Erythroblast (primary cell): ENCODE data around the gene SUN2.

Experiments used
- DNase-seq, 2 experiments: peaks; one replicate each; lab custom pipeline; 2025; lab: John Stamatoyannopoulos, UW
- GATA1 ChIP-seq: IDR thresholded peaks from 2 replicates; pipeline ENCODE4 v1.6.1; 2011; ENCODE audit warnings: low read depth, mild to moderate bottlenecking, control low read depth, low read length, moderate library complexity
- POLR2A ChIP-seq: IDR thresholded peaks from 2 replicates; pipeline ENCODE4 v1.6.1; 2011; ENCODE audit warnings: mild to moderate bottlenecking, low read length

Gene SUN2

DNA sequence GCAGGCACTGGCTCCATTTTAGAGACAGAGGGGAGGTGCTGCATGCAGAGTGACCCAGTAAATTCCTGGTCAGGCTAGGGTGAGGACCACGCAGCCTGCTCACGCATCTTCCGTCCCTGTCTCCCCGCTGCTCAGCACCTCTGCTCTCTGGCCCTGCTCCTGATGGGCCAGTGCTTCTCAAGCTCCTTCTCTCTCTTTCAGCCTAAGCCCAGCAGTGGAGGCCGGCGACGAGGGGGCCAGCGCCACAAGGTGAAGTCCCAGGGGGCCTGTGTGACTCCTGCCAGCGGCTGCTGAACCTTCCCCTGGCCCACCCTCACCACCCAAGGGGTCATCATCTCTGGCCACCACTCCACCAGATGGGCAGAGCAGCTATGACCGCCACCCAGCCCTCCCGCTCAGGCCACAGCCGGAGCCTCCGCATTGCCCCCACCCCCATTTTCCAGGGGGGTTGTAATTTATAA, 25.4 kb downstream of the SUN2 start:
- TF ChIP-seq POLR2A (no peak), GATA1 (no peak)
- no peak for DNase-seq

- TF ChIP-seq POLR2A (no peak), GATA1 (no peak)
- DNase-seq, result no peak
These were observed 25.9 kb downstream of the SUN2 start for GRCh38 chr22:38729946-38730345.

- TF ChIP-seq GATA1, result no peak
- no peak for TF ChIP-seq POLR2A
- no peak for DNase-seq
These were observed 26.7 kb downstream of the SUN2 start for GRCh38 chr22:38728871-38729796.

- TF ChIP-seq POLR2A, result peak; percentile 12
- no peak for TF ChIP-seq GATA1
These were observed 28.0 kb downstream of the SUN2 start for GRCh38 chr22:38727530-38728451.

DNA sequence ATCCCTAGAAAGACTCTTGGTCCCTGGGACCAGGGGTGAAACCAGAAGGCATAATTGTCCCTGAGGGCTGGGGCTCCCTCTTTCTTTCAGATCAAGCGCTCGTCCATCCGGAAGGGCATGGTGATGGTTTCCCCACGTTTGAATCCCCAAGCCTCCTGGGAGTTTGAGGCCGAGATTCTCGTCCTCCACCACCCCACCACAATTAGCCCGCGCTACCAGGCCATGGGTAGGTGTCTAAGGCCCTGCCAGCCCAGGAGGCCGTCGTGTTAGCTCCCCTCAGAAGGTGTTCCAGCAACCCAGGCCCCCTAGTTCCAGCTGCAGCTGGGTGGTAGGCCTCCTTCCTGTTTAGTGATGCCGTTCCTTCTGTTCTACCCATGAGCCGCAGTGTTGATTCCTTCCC, 28.7 kb downstream of the SUN2 start:
- TF ChIP-seq GATA1, result no peak
- no peak for TF ChIP-seq POLR2A
- DNase-seq, result no peak

More at GRCh38 chr22:38727530-38728451, 28.0 kb downstream of the SUN2 start:
- no peak for DNase-seq

DNA sequence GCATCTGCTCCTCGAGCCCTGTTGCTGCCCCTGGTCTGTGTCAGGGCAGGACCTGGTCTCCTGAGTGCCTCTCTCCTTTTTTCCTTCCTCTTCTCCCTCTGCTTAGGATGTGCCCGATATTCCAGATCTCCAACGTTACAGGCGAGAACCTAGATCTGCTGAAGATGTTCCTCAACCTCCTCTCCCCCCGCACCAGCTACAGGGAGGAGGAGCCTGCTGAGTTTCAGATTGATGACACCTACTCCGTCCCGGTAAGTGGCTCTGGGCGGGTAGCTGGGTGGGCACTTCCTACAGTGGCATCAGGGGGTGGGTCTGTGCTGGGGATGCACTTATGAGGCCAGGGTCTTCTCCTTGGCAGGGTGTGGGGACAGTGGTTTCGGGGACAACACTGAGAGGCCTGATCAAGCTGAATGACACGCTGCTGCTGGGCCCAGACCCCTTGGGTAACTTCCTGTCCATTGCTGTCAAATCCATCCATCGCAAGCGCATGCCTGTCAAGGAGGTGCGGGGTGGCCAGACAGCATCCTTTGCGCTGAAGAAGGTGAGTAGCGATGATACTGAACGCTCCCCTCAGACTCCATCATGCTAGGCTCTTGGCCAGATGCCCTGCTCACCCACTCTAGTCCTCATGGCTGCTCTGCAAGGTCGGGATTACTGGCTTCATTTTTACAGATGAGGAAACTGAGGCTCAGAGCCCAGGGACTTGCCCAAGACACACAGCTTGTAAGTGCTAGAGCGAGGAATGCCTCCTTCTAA, 29.7 kb downstream of the SUN2 start:
- DNase-seq, result no peak
- no peak for TF ChIP-seq GATA1
- TF ChIP-seq POLR2A, result no peak

GRCh38 chr22:38724926-38725571, 30.7 kb downstream of the SUN2 start:
- DNase-seq, result peak; percentile 64
- TF ChIP-seq POLR2A (no peak), GATA1 (no peak)

DNA sequence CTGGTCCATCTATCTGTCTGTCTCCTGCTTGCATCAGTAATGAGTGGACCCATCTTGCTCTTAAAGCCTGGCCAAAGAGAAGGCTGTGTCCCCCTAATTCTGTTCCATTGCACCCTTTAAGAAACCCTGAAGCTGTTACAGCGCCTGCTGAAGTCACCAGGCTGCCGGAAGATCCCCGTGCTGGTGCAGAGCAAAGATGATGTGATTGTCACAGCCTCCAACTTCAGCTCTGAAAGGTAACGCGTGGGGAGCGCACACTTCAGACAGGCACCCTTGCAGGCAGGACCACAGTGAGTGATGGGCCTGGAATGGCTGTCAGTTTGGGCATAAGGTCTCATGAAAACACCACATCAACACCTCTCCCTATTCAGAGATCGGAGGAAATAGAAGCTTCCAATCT, 31.6 kb downstream of the SUN2 start:
- TF ChIP-seq GATA1 (no peak), POLR2A (no peak)
- DNase-seq, result no peak

GRCh38 chr22:38721551-38721950, 34.2 kb downstream of the SUN2 start:
- TF ChIP-seq GATA1 (no peak), POLR2A (no peak)
- DNase-seq, result no peak

GRCh38 chr22:38720350-38720749, 35.4 kb downstream of the SUN2 start:
- DNase-seq, result no peak
- no peak for TF ChIP-seq POLR2A
- no peak for TF ChIP-seq GATA1

DNA sequence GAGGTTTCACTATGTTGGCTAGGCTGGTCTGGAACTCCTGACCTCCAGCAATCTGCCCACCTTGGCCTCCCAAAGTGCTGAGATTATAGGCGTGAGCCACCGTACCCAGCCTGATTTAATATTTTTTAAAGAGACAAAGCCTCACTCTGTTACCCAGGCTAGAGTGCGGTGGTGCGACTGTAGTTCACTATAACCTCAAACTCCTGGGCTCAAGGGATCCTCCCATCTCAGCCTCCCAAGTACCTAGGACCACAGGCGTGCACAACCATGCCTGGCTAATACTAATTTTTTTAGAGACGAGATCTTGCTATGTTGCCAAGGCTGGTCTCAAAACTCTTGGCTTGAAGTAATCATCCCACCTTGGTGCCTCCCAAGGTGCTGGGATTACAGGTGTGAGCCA, 36.6 kb downstream of the SUN2 start:
- TF ChIP-seq POLR2A (no peak), GATA1 (no peak)
- DNase-seq, result no peak

DNA sequence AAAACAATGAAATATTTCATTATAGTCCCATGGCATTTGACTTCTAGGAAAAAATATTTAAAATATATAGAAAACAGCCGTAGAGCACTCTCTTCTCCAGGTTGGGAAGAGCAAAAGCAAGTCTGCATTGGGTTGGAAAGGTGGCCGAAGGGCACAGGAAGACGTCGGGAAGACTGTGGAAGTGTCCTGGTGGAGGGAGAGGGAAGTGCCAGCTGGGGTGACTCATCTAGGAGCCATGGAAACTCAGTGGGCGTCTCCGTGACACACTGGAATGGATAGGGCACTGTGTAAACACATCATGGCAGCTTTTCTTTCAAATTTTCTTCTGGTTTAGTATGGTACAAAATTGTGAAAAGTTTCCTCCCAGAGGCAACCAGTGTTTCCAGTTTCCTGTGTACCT, 37.4 kb downstream of the SUN2 start:
- peak in 1 of 2 experiments; percentile 43 for DNase-seq
- no peak for TF ChIP-seq GATA1

- TF ChIP-seq POLR2A, result no peak
- no peak for TF ChIP-seq GATA1
- no peak for DNase-seq
These were observed 38.6 kb downstream of the SUN2 start for GRCh38 chr22:38717244-38717643.
